MM.1S (cell line): ENCODE results near the gene ITGB5.
"Not testable (repeated sequence)": the region's sequence is repeated elsewhere in the genome, so short reads cannot be mapped to it uniquely, and the experiment has no call there.

ENCODE experiments used
- DNase-seq: peaks from one replicate; pipeline ENCODE4 v3.0.0-alpha.2; 2015
- H2AFZ ChIP-seq: fragments of 300-600 bp; sonication (generic); 2 replicates; pipeline ENCODE4 v1.6.0; 2016; ENCODE audit warnings: antibody characterized with exemption, low read length
- H3F3A ChIP-seq: fragments of 300-600 bp; sonication (generic); 2 replicates; pipeline ENCODE4 v1.6.1; 2016; ENCODE audit warnings: mild to moderate bottlenecking, antibody characterized with exemption, low read length, moderate library complexity, mixed read lengths; ENCODE audit not compliant: insufficient read depth
- H3K27ac ChIP-seq: fragments of 300-600 bp; sonication (generic); 2 replicates; pipeline ENCODE4 v1.5.1; 2016; ENCODE audit warnings: mild to moderate bottlenecking, low read length
- H3K27me3 ChIP-seq: fragments of 300-600 bp; sonication (generic); replicated peaks from 2 replicates; pipeline ENCODE4 v1.6.0; 2016; ENCODE audit warnings: low read length; ENCODE audit not compliant: insufficient read depth
- H3K36me3 ChIP-seq: fragments of 300-600 bp; sonication (generic); replicated peaks from 2 replicates; pipeline ENCODE4 v1.6.1; 2016; ENCODE audit warnings: mild to moderate bottlenecking, low read length, mixed read lengths; ENCODE audit not compliant: insufficient read depth
- H3K4me1 ChIP-seq: fragments of 300-600 bp; sonication (generic); 2 replicates; pipeline ENCODE4 v1.6.1; 2016; ENCODE audit warnings: low read length, mixed read lengths
- H3K4me2 ChIP-seq: fragments of 300-600 bp; sonication (generic); 2 replicates; pipeline ENCODE4 v1.6.0; 2016; ENCODE audit warnings: low read depth, low read length
- H3K4me3 ChIP-seq: fragments of 300-600 bp; sonication (generic); 2 replicates; pipeline ENCODE4 v1.5.1; 2016; ENCODE audit warnings: low read length, mixed read lengths
- H3K79me2 ChIP-seq: fragments of 300-600 bp; sonication (generic); 2 replicates; pipeline ENCODE4 v1.6.1; 2016; ENCODE audit warnings: mixed run types, low read length, mixed read lengths
- H3K9ac ChIP-seq: fragments of 300-600 bp; sonication (generic); 2 replicates; pipeline ENCODE4 v1.6.1; 2016; ENCODE audit warnings: low read length, mixed read lengths
- H3K9me2 ChIP-seq: fragments of 300-600 bp; sonication (generic); replicated peaks from 2 replicates; pipeline ENCODE4 v1.6.1; 2016; ENCODE audit warnings: mild to moderate bottlenecking, low read length, mixed read lengths; ENCODE audit not compliant: insufficient read depth
- H3K9me3 ChIP-seq: fragments of 300-600 bp; sonication (generic); replicated peaks from 2 replicates; pipeline ENCODE4 v1.6.1; 2016; ENCODE audit warnings: mild to moderate bottlenecking, low read length, mixed read lengths; ENCODE audit not compliant: insufficient read depth
- H4K20me1 ChIP-seq: fragments of 300-600 bp; sonication (generic); 2 replicates; pipeline ENCODE4 v1.6.1; 2016; ENCODE audit warnings: mild to moderate bottlenecking, low read length, moderate library complexity, mixed read lengths; ENCODE audit not compliant: insufficient read depth
- CTCF ChIP-seq: fragments of 300-600 bp; sonication (generic); IDR thresholded peaks from 2 replicates; pipeline ENCODE4 v1.5.1; 2016; ENCODE audit warnings: antibody characterized with exemption, low read length, mixed read lengths
- EZH2 ChIP-seq: fragments of 300-600 bp; sonication (generic); optimal IDR thresholded peaks from 2 replicates; pipeline ENCODE3; 2017; ENCODE audit warnings: low read depth, mild to moderate bottlenecking, antibody characterized with exemption, low read length, mixed read lengths
- EZH2phosphoT487 ChIP-seq: fragments of 300-600 bp; sonication (generic); IDR thresholded peaks from 2 replicates; pipeline ENCODE4 v1.6.1; 2018; ENCODE audit warnings: antibody characterized with exemption, low read length

Gene ITGB5

GRCh38 chr3:124751501-124751900, 135.7 kb downstream of the ITGB5 start:
- H3K9ac ChIP-seq, result no peak overlapping the region
- no peaks in the 10 kb centered on the region for H3K27me3 ChIP-seq
- H3K4me3 ChIP-seq, result no peak overlapping the region
- H3K4me1 ChIP-seq, result no peaks in the 10 kb centered on the region
- H3K9me2 ChIP-seq, result no peaks in the 10 kb centered on the region
- H3K4me2 ChIP-seq, result no peak overlapping the region
- no peaks in the 10 kb centered on the region for H4K20me1 ChIP-seq
- no peak overlapping the region for H2AFZ ChIP-seq
- H3K36me3 ChIP-seq, result peaks cover 3% of the 10 kb centered on the region; the same call in 1 of the 2 replicates
- H3K9me3 ChIP-seq, result no peaks in the 10 kb centered on the region
- no peak for TF ChIP-seq EZH2
- TF ChIP-seq CTCF, result no peak
- TF ChIP-seq EZH2phosphoT487, result no peak
- H3K27ac ChIP-seq, result no peak overlapping the region
- no peaks in the 10 kb centered on the region for H3K79me2 ChIP-seq
- DNase-seq, result no peak
- H3F3A ChIP-seq, result no peaks in the 10 kb centered on the region

GRCh38 chr3:124749877-124750276, 137.3 kb downstream of the ITGB5 start:
- H3F3A ChIP-seq, H3K4me2 ChIP-seq, H3K79me2 ChIP-seq, H3K9me2 ChIP-seq, H3K27me3 ChIP-seq, H3K4me1 ChIP-seq, DNase-seq, H3K4me3 ChIP-seq, H4K20me1 ChIP-seq, H3K27ac ChIP-seq, H2AFZ ChIP-seq, H3K9ac ChIP-seq, H3K9me3 ChIP-seq, H3K36me3 ChIP-seq: not testable (repeated sequence)

DNA sequence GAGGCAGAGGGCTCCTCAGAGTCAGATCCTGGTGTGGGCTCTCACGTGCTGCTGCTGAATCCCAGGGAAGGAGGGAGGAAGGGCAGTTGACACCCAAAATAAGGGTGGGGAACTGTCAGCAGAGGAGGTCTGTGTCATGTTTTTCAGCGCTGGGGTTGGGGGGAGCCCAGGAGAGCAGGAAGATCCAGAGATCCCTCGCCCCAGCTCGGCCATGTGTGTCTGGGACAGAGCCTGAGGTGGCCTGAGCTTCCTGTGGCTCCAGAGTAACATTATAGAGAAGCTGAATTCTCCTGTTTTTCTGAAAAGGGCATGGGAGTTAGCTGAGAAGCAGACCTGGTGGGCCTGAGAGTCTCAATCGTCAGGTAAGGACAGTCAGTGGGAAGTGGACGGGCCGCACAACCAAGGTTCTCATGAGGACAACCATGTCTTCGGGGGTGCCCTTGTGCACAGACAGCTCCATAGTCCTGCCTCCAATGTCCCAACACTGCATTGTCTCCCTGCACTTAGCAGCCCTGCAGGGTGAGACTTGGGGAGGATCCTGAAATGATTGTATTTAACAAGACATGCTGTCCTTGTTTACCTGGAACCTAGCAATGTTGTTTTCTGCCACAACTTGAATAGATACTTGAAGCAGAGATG, 138.5 kb downstream of the ITGB5 start:
- no peak overlapping the region for H3K4me3 ChIP-seq
- no peak for DNase-seq
- H4K20me1 ChIP-seq, result no peaks in the 10 kb centered on the region
- TF ChIP-seq EZH2phosphoT487 (no peak), EZH2 (no peak), CTCF (no peak)
- no peaks in the 10 kb centered on the region for H3K9me3 ChIP-seq
- H3K27me3 ChIP-seq, result no peaks in the 10 kb centered on the region
- peaks cover 3% of the 10 kb centered on the region; the same call in 1 of the 2 replicates for H3K36me3 ChIP-seq
- no peak overlapping the region for H3K27ac ChIP-seq
- H2AFZ ChIP-seq, result no peak overlapping the region
- no peaks in the 10 kb centered on the region for H3K9me2 ChIP-seq
- H3K9ac ChIP-seq, result no peak overlapping the region
- H3F3A ChIP-seq, result no peaks in the 10 kb centered on the region
- no peaks in the 10 kb centered on the region for H3K4me1 ChIP-seq
- H3K4me2 ChIP-seq, result no peak overlapping the region
- no peaks in the 10 kb centered on the region for H3K79me2 ChIP-seq
